ENCODE results near the gene PLVAP.
A peak's percentile ranks its signal among the peaks of the same experiment; 100 is the strongest.

PLVAP gene

DNA sequence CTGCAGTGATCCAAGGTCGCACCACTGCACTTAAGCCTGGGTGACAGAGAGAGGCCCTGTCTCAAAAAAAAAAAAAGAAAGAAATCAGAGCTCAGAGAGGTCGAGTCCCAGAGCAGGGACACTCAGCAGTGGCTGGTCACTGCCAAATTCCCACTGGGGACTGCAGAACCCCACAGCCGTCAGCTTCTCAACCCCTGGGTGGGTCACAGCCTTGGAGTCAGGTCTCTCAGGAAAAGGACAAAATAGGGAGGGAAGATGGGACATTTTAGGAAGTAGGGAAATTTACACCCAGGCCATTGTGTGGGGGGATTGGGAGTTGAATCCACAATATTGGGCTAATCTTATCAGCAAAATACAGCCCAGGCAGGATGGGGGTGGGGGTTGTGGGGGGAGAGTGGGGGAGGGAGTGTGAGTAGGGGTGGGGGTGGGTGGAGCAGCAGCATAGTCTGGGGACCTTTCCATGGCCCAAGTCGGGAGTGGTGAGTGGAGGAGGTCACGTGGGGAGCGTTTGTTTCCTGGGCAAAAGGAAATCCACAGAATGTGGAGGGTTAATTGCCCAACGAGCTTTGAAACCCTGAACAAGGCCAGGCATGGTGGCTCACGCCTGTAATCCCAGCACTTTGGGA lies 21.9 kb upstream of the PLVAP start:
- no peak overlapping the region for H3K4me3 ChIP-seq (ENCODE audit: low read length in 2 of 2)
- no peak overlapping the region for H3K9ac ChIP-seq (ENCODE audit: low read length in 2 of 2)
- no peaks in the 10 kb centered on the region for H3K9me3 ChIP-seq (ENCODE audit: control insufficient read depth in 2 of 2, low read length in 2 of 2)
- H3K27ac ChIP-seq (ENCODE audit: low read length), result no peak overlapping the region
- peaks cover 2% of the 10 kb centered on the region for H3K4me1 ChIP-seq (ENCODE audit: control insufficient read depth, insufficient read depth, low read length)
- H3K36me3 ChIP-seq (ENCODE audit: control insufficient read depth in 2 of 2, insufficient read depth in 2 of 2, low read length in 2 of 2), result no peaks in the 10 kb centered on the region
- peaks cover 8 to 15% of the 10 kb centered on the region in 2 donors for H3K27me3 ChIP-seq (ENCODE audit: control insufficient read depth in 1 of 2, insufficient read depth in 2 of 2, low read length in 2 of 2)

DNA sequence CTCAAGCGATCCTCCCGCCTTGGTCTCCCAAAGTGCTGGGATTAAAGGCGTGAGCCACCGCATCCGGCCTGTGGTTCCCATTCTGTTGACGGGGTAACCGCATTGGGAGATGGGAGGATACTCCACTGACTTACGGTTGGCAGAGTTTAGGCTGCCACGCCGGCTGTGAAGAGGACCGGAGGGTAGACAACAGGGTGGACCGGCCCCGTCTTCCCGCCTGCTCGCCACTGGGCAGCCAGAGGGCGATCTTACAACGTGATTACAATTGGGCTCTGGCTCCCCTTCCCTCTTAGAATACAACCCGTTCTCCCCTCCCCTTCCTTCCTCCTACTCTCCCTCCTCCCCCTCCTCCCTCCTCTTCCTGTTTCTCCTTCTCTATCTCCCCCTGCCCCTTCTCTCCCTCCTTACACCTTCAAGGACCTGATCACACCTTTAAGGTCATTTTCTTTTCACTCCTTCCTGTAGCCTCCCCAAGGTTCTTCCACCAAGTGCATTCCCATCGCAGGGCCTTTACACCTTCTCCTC lies 17.8 kb upstream of the PLVAP start:
- no peak overlapping the region for H3K4me3 ChIP-seq (ENCODE audit: low read length in 2 of 2)
- H3K4me1 ChIP-seq (ENCODE audit: control insufficient read depth, insufficient read depth, low read length), result peaks cover 17% of the 10 kb centered on the region
- H3K27ac ChIP-seq (ENCODE audit: low read length), result no peak overlapping the region
- no peak overlapping the region for H3K9ac ChIP-seq (ENCODE audit: low read length in 2 of 2)
- H3K27me3 ChIP-seq (ENCODE audit: control insufficient read depth in 1 of 2, insufficient read depth in 2 of 2, low read length in 2 of 2), result peaks cover 13 to 36% of the 10 kb centered on the region in 2 donors
- H3K36me3 ChIP-seq (ENCODE audit: control insufficient read depth in 2 of 2, insufficient read depth in 2 of 2, low read length in 2 of 2), result no peaks in the 10 kb centered on the region
- H3K9me3 ChIP-seq (ENCODE audit: control insufficient read depth in 2 of 2, low read length in 2 of 2), result no peaks in the 10 kb centered on the region

DNA sequence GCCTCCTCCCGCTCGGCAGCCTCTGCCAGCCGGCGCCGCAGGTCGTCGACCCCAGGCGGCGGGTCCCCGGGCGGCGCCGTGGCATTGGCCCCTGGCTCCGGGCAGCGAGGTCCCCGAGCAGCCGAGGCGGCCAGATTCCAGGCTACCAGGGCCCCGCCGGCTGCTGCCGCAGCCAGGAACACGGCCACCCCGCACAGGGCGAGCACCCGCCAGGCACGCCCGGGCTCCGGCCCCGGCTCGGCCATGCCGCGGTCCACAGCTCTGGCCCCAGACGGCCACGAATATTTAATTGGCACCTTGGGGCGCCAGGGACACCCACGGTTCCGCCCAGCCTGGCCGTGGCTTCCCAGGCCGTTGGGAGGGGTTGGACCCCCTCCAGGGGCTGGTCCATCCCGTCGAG lies 16.8 kb upstream of the PLVAP start, which contains the start of gene CCDC194:
Gene CCDC194, minus strand, starts transcription at position 283 of the 400 bp plus-strand sequence. Its CDS starts 38 bp downstream, at position 245.
- Histone ChIP-seq H3K27me3 (ENCODE audit: control insufficient read depth in 1 of 2, insufficient read depth in 2 of 2, low read length in 2 of 2) (peaks cover 13 to 36% of the 10 kb centered on the region in 2 donors), H3K4me1 (ENCODE audit: control insufficient read depth, insufficient read depth, low read length) (peaks cover 17% of the 10 kb centered on the region), H3K27ac (ENCODE audit: low read length) (no peak within 1 kb of the TSS), H3K9ac (ENCODE audit: low read length in 2 of 2) (no peak within 1 kb of the TSS), H3K36me3 (ENCODE audit: control insufficient read depth in 2 of 2, insufficient read depth in 2 of 2, low read length in 2 of 2) (no peaks in the 10 kb centered on the region), H3K9me3 (ENCODE audit: control insufficient read depth in 2 of 2, low read length in 2 of 2) (peaks cover 0 to 6% of the 10 kb centered on the region in 2 donors), H3K4me3 (ENCODE audit: low read length in 2 of 2) (no peak within 1 kb of the TSS)

DNA sequence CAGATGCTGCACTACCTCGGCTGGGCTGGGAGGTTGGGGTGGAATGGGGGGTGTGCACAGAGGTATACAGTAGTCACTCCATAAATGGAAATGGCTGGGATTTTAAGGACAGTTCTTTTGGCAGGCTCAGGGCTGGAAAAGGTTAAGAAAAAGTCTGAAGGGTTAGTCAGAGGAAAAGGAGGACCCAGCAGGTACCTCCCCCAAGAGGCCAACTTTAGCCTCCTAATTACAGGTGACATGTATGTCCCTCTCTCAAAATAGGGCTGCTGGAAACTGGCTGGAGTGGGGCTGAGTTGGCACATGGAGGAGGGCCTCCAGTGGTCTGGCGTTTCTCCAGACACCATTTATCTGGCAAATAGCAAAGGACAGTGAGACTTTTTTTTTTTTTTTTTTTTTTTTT lies 15.9 kb upstream of the PLVAP start:
- Histone ChIP-seq H3K4me1 (ENCODE audit: control insufficient read depth, insufficient read depth, low read length) (peaks cover 17% of the 10 kb centered on the region), H3K9me3 (ENCODE audit: control insufficient read depth in 2 of 2, low read length in 2 of 2) (peaks cover 0 to 7% of the 10 kb centered on the region in 2 donors), H3K9ac (ENCODE audit: low read length in 2 of 2) (no peak overlapping the region), H3K27me3 (ENCODE audit: control insufficient read depth in 1 of 2, insufficient read depth in 2 of 2, low read length in 2 of 2) (peaks cover 13 to 36% of the 10 kb centered on the region in 2 donors), H3K36me3 (ENCODE audit: control insufficient read depth in 2 of 2, insufficient read depth in 2 of 2, low read length in 2 of 2) (no peaks in the 10 kb centered on the region), H3K4me3 (ENCODE audit: low read length in 2 of 2) (no peak overlapping the region), H3K27ac (ENCODE audit: low read length) (no peak overlapping the region)

DNA sequence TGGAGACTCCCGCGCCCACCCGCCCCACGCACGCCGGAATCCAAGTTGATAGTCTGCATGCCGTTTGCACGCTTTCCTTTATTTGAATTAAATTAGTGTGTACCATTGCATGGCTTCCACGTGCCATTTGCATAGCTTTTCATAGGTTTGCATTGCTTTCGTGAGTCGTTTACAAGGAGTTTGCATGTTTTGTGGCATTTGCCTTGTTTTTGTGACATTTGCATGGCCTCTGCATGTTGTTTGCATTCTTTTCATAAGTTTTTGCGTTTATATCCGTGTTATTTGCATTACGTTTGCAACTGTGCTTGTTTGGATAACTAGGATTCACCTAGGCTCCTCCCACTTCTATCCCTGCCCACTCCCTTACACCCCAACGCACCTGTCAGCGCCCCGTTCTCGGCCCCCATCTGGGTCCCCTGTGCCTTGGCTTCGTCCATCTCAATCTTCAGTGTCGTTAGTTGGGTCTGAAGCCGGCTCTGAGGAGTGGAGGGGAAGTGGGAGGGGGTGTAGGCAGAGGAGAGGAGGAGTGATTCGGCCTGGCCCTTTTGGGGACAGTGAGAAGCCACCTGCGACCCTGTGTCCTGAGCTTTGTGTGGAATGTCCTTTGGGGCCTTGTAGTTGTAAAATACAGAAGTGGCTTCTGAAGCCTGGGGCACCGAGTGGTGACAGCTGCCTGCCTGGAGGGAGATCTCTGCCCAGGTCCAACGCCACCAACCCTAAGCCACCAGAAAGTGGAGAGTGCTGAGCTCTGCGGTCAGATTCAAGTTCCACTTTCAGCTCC lies 14.4 kb upstream of the PLVAP start:
- Histone ChIP-seq H3K27me3 (ENCODE audit: control insufficient read depth in 1 of 2, insufficient read depth in 2 of 2, low read length in 2 of 2) (peaks cover 13 to 31% of the 10 kb centered on the region in 2 donors), H3K4me1 (ENCODE audit: control insufficient read depth, insufficient read depth, low read length) (peaks cover 17% of the 10 kb centered on the region), H3K4me3 (ENCODE audit: low read length in 2 of 2) (peak overlapping the region; percentile 66 to 69), H3K9ac (ENCODE audit: low read length in 2 of 2) (peak overlapping the region in 1 of 2 donors; percentile 29), H3K27ac (ENCODE audit: low read length) (no peak overlapping the region), H3K36me3 (ENCODE audit: control insufficient read depth in 2 of 2, insufficient read depth in 2 of 2, low read length in 2 of 2) (no peaks in the 10 kb centered on the region), H3K9me3 (ENCODE audit: control insufficient read depth in 2 of 2, low read length in 2 of 2) (peaks cover 0 to 7% of the 10 kb centered on the region in 2 donors)

DNA sequence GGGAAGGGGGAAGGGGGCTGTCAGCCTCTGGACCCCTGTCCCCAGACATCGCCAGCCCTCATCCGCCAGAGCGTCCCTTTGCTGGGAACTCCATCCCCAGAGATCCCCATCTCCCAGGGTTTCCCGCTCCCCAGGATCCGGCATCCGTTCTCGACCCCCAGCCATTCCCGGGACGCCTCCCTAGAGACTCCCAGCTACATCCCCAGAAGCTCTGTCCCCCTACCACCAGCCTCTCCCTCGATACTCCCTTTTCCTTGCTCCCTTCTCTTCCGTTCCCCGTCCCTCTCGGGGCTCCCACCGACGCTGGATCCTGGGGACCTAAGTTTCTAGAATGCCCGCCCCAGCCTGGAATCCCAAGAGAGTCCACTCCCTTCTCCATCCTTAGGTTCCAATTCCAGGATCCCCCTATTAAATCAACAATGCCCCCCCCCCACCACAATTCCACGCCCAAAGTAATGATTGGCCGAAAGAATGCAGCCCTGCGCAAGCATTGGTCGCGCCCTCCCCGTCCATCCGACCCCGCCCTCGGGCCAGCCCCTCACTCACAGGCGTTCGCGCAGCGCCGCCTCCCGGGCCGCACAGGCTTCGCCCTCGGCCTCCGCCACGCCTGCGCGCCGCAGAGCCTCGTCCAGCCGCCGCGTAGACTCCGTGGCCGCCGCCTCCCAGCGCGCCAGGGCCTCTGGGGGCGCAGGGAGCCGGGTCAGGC lies 13.7 kb upstream of the PLVAP start:
- Histone ChIP-seq H3K9ac (ENCODE audit: low read length in 2 of 2) (peak overlapping the region in 1 of 2 donors; percentile 45), H3K27me3 (ENCODE audit: control insufficient read depth in 1 of 2, insufficient read depth in 2 of 2, low read length in 2 of 2) (peaks cover 13 to 31% of the 10 kb centered on the region in 2 donors), H3K4me1 (ENCODE audit: control insufficient read depth, insufficient read depth, low read length) (peaks cover 17% of the 10 kb centered on the region), H3K4me3 (ENCODE audit: low read length in 2 of 2) (peak overlapping the region; percentile 66 to 69), H3K27ac (ENCODE audit: low read length) (no peak overlapping the region), H3K36me3 (ENCODE audit: control insufficient read depth in 2 of 2, insufficient read depth in 2 of 2, low read length in 2 of 2) (no peaks in the 10 kb centered on the region), H3K9me3 (ENCODE audit: control insufficient read depth in 2 of 2, low read length in 2 of 2) (peaks cover 0 to 7% of the 10 kb centered on the region in 2 donors)

DNA sequence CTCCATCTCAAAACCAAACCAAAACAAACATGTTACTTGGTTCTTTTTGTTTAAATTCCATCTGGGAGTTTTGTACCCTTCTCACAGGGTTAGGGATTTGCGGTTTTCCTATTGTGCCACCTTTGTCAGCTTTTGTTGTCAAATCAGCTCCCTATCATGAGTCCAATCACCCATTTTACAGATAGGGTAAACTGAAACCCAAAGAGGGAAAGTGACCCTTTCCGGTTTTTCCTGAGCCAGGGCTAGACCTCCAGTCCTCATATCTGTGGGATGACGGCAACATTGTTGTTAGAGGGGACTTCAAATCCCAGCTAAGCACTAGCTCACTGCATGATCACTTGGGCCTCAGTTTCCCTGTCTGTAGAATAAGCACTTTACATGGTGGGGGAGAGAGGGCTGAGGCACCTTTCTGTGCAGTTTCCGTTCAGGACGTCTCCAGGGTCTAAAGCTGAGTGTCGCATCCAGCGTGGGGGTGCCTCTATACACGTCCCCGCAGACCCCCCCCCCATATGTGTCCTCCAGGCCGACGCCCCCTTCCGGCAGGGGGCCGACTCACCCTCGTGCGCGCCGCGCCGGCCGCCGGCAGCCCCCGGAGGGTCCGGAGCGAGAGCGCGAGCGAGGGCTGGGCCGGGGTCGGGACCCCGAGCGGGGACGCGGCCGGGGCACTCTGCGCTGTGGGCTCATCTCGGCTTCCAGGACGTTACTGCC lies 13.0 kb upstream of the PLVAP start:
- Histone ChIP-seq H3K9ac (ENCODE audit: low read length in 2 of 2) (peak overlapping the region in 1 of 2 donors; percentile 45), H3K4me1 (ENCODE audit: control insufficient read depth, insufficient read depth, low read length) (peaks cover 15% of the 10 kb centered on the region), H3K4me3 (ENCODE audit: low read length in 2 of 2) (peak overlapping the region; percentile 49 to 69), H3K27ac (ENCODE audit: low read length) (no peak overlapping the region), H3K27me3 (ENCODE audit: control insufficient read depth in 1 of 2, insufficient read depth in 2 of 2, low read length in 2 of 2) (peaks cover 11 to 28% of the 10 kb centered on the region in 2 donors), H3K9me3 (ENCODE audit: control insufficient read depth in 2 of 2, low read length in 2 of 2) (peaks cover 0 to 7% of the 10 kb centered on the region in 2 donors), H3K36me3 (ENCODE audit: control insufficient read depth in 2 of 2, insufficient read depth in 2 of 2, low read length in 2 of 2) (no peaks in the 10 kb centered on the region)

DNA sequence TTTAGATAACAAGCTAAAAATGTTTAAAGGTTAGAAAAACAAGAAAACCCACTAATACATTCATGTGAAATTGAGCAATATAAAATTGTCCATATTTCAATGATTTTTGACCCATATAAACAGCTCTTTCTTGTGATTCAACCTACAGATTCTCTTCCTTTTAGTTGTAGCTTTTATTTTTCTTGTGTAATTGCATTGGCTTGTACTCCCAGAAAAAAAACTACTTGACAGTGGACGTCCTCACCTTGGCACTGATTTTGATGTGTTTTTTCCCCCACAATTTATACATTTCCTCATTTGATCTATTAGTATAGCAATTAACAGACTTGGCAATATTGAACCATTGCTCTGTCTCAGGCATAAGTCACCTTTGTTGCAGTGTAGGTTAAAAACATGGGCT lies 12.1 kb upstream of the PLVAP start:
- no peaks in the 10 kb centered on the region for H3K36me3 ChIP-seq (ENCODE audit: control insufficient read depth in 2 of 2, insufficient read depth in 2 of 2, low read length in 2 of 2)
- peaks cover 0 to 7% of the 10 kb centered on the region in 2 donors for H3K9me3 ChIP-seq (ENCODE audit: control insufficient read depth in 2 of 2, low read length in 2 of 2)
- no peak overlapping the region for H3K27ac ChIP-seq (ENCODE audit: low read length)
- peaks cover 8 to 23% of the 10 kb centered on the region in 2 donors for H3K27me3 ChIP-seq (ENCODE audit: control insufficient read depth in 1 of 2, insufficient read depth in 2 of 2, low read length in 2 of 2)
- H3K4me1 ChIP-seq (ENCODE audit: control insufficient read depth, insufficient read depth, low read length), result peaks cover 15% of the 10 kb centered on the region
- no peak overlapping the region for H3K4me3 ChIP-seq (ENCODE audit: low read length in 2 of 2)
- H3K9ac ChIP-seq (ENCODE audit: low read length in 2 of 2), result no peak overlapping the region

DNA sequence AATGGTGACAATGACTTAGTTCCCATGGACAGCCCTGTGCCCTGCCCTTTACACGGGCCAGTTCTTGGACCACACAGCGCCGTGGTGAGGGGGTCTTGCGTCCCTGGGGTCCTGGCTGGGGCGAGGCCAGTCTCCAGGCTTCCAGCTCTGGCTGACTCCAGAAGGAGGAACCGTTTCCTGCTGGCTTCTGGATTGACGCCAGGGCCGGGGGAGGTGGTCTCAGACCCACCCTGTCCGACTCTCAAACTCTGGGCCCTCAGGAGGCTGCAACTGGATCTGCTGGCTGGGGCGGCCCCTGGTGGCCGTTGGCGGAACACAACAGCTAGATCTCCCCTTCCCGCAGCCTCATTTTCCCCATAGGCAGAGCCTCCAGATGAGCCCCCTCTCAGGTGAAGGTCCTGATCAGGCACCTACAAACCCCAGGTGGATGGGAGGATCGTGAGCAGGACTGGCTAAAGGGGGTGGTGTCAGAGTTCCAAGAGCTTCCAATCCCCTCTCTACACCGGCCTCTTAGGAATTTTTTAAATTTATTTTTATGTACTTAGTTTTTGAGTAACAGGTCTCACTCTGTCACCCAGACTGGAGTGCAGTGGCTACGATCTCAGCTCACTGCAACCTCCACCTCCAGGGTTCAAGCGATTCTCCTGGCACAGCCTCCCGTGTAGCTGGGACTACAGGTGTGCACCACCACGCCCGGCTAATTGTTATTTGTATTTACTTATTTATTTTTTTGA lies 8.9 kb upstream of the PLVAP start:
- H3K4me3 ChIP-seq (ENCODE audit: low read length in 2 of 2), result no peak overlapping the region
- peaks cover 0 to 7% of the 10 kb centered on the region in 2 donors for H3K9me3 ChIP-seq (ENCODE audit: control insufficient read depth in 2 of 2, low read length in 2 of 2)
- no peak overlapping the region for H3K9ac ChIP-seq (ENCODE audit: low read length in 2 of 2)
- H3K27ac ChIP-seq (ENCODE audit: low read length), result no peak overlapping the region
- H3K4me1 ChIP-seq (ENCODE audit: control insufficient read depth, insufficient read depth, low read length), result peaks cover 12% of the 10 kb centered on the region
- no peaks in the 10 kb centered on the region for H3K36me3 ChIP-seq (ENCODE audit: control insufficient read depth in 2 of 2, insufficient read depth in 2 of 2, low read length in 2 of 2)
- H3K27me3 ChIP-seq (ENCODE audit: control insufficient read depth in 1 of 2, insufficient read depth in 2 of 2, low read length in 2 of 2), result no peaks in the 10 kb centered on the region
